Astrocyte (in vitro differentiated cells and primary cell): ENCODE data around the gene HMOX2.

Experiments used
- CTCF ChIP-seq: IDR thresholded peaks from 2 replicates; pipeline ENCODE4 v1.5.1; 2011; ENCODE audit warnings: low read depth, mild to moderate bottlenecking, inconsistent platforms, low read length, moderate library complexity; ENCODE audit not compliant: insufficient read depth
- EZH2 ChIP-seq: IDR thresholded peaks from 2 replicates; pipeline ENCODE4 v1.6.1; 2012; ENCODE audit warnings: mild to moderate bottlenecking, low read length, inconsistent platforms; ENCODE audit not compliant: insufficient read depth

- TF ChIP-seq CTCF = no peak
- no peak for TF ChIP-seq EZH2
These were observed 49.6 kb downstream of the HMOX2 start for GRCh38 chr16:4525634-4526277.
